Caco-2 (cell line): ENCODE data around the gene RNF214. TPM values are rescaled to one million over a fixed set of nuclear protein-coding genes. Genes with fewer than 3 reads are reported as not detected.

Source experiments
- BruUV-seq: library from RNA; stranded (reverse); fragments of 400-500 nt; replicated peaks from 2 replicates; lab custom pipeline; 2021; lab: Mats Ljungman, UMichigan
- CTCF ChIA-PET: fragments of 300-600 bp; sonication (Branson Sonifier 250); formaldehyde crosslinking; loops from one replicate; lab custom pipeline; 2022; ENCODE audit warnings: antibody characterized with exemption; lab: Charles Lee
- POLR2A ChIA-PET: fragments of 300-600 bp; sonication (Branson Sonifier 250); formaldehyde crosslinking; loops from one replicate; lab custom pipeline; 2022; ENCODE audit warnings: antibody characterized with exemption; lab: Charles Lee
- DNase-seq, 2 experiments: peaks; one replicate each; pipeline versions ENCODE4 v3.0.0 to v3.0.0-alpha.2; 2020 to 2022
- H3K27me3 ChIP-seq: replicated peaks from 2 replicates; pipeline ENCODE4 v1.6.0; 2011; ENCODE audit warnings: low read length; ENCODE audit not compliant: control insufficient read depth, insufficient read depth
- H3K36me3 ChIP-seq: 2 replicates; pipeline ENCODE4 v1.5.1; 2011; ENCODE audit warnings: low read length; ENCODE audit not compliant: control insufficient read depth, insufficient read depth
- H3K4me1 ChIP-seq: fragments of 250-450 bp; sonication (Bioruptor Pico); 2 replicates; pipeline ENCODE4 v1.5.1; 2020; ENCODE audit warnings: mild to moderate bottlenecking
- H3K4me3 ChIP-seq: 2 replicates; pipeline ENCODE4 v1.5.1; 2011; ENCODE audit warnings: low read depth, mild to moderate bottlenecking, control low read depth, low read length
- H3K9me3 ChIP-seq: fragments of 250-450 bp; sonication (Bioruptor Pico); 2 replicates; pipeline ENCODE4 v1.5.1; 2020; ENCODE audit warnings: mild to moderate bottlenecking, moderate library complexity
- H3K27ac Mint-ChIP-seq: one replicate; pipeline ENCODE4 v1.8.0; 2022; ENCODE audit warnings: mixed read lengths; ENCODE audit not compliant: unreplicated experiment
- H3K27me3 Mint-ChIP-seq: one replicate; pipeline ENCODE4 v1.8.0; 2022; ENCODE audit warnings: mixed read lengths; ENCODE audit not compliant: insufficient read depth, unreplicated experiment
- H3K36me3 Mint-ChIP-seq: one replicate; pipeline ENCODE4 v1.8.0; 2022; ENCODE audit warnings: mild to moderate bottlenecking, mixed read lengths; ENCODE audit not compliant: insufficient read depth, unreplicated experiment
- H3K4me1 Mint-ChIP-seq: one replicate; pipeline ENCODE4 v1.8.0; 2022; ENCODE audit warnings: low read depth, mixed read lengths; ENCODE audit not compliant: unreplicated experiment
- H3K4me3 Mint-ChIP-seq: one replicate; pipeline ENCODE4 v1.8.0; 2022; ENCODE audit warnings: mild to moderate bottlenecking, moderate library complexity, mixed read lengths; ENCODE audit not compliant: unreplicated experiment
- H3K9me3 Mint-ChIP-seq: one replicate; pipeline ENCODE4 v1.8.0; 2022; ENCODE audit warnings: mixed read lengths; ENCODE audit not compliant: unreplicated experiment
- CTCF ChIP-seq, 2 experiments: fragments of 200-600 bp in 1 of 2; IDR thresholded peaks; 1 replicate in 1 of 2; 2 replicates in 1 of 2; pipeline versions ENCODE4 v1.5.1 to v1.8.0; 2011 to 2022; ENCODE audit warnings: antibody characterized with exemption in 1 of 2, control low read depth in 1 of 2, inconsistent platforms in 1 of 2, low read depth in 1 of 2, low read length in 1 of 2, mild to moderate bottlenecking in 1 of 2, moderate library complexity in 1 of 2; ENCODE audit not compliant: insufficient read depth in 1 of 2, severe bottlenecking in 1 of 2, unreplicated experiment in 1 of 2
- intact Hi-C: fragments of 100-400 bp; cut with micrococcal nuclease; formaldehyde crosslinking; loops from one replicate; pipeline ENCODE4 v1.10.0; 2022; ENCODE audit not compliant: unreplicated experiment
- total RNA-seq: library from RNA; stranded (reverse); gene quantifications from 2 replicates; pipeline ENCODE4 v1.2.3, GENCODE V29; 2022

The RNF214 gene
- total RNA-seq, 1 experiment from 2014 or later, result 55.8 TPM

DNA sequence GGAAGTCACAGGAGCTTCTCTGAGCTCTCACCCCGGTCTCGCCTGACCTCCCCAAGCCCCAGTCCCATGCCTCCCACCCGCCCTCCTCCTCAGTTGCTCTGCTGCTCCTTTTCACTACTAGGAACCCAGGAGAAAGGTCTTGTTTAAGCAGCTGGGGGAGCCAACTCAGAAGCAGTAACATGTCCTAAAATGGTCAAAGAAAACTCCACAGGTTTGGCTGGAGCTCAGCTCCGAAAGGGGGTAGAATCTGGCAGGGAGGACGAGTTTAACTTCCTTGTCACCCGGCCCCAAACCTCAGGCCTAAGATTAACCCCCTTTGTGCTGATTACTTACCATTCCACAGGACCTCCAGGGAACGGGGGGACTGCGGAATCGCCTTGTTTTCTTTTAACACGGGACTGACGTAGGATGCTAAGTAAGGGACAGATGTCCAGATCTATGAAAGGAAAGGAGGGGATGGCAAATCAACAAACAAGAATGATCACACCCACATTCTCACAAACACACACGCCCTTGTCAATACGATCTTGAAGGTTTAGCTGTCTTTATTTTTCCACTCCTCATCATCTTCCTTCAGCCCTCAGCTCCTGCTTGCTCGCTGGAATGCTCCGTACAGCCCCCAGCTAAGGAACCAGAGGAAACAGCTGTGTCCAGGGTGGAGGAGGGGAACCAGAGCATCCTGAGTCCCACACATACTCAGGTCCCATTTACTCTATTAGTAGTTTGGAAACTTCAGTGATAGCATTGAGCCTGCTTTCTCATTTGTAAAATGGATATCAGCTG lies 14.1 kb upstream of the RNF214 start:
- ChIA-PET POLR2A (no interaction called here), CTCF (interaction anchor here (0.6 kb wide), 1 partner anchor 93 kb away, joined by 3 read pairs; no protein-coding TSS in a partner anchor)
- Histone ChIP-seq H3K27me3 (no peaks in the 10 kb centered on the region), H3K36me3 (peaks cover 14% of the 10 kb centered on the region), H3K9me3 (no peaks in the 10 kb centered on the region), H3K4me3 (no peak overlapping the region), H3K4me1 (peaks cover 30% of the 10 kb centered on the region)
- intact Hi-C loops, result no loop called here
- peaks cover 23% of the 10 kb centered on the region for H3K4me1 Mint-ChIP-seq
- no peaks in the 10 kb centered on the region for H3K9me3 Mint-ChIP-seq
- TF ChIP-seq CTCF (IDR thresholded peaks at IDR 0.05; ENCODE audit: insufficient read depth in 1 of 2, low read depth in 1 of 2, low read length in 1 of 2, severe bottlenecking in 1 of 2, unreplicated experiment in 1 of 2), result no peak
- DNase-seq, result no peak
- H3K27me3 Mint-ChIP-seq, result no peaks in the 10 kb centered on the region
- H3K36me3 Mint-ChIP-seq, result peaks cover 72% of the 10 kb centered on the region
- no peak overlapping the region for H3K27ac Mint-ChIP-seq
- H3K4me3 Mint-ChIP-seq, result no peak overlapping the region
- no TSS peak for BruUV-seq

DNA sequence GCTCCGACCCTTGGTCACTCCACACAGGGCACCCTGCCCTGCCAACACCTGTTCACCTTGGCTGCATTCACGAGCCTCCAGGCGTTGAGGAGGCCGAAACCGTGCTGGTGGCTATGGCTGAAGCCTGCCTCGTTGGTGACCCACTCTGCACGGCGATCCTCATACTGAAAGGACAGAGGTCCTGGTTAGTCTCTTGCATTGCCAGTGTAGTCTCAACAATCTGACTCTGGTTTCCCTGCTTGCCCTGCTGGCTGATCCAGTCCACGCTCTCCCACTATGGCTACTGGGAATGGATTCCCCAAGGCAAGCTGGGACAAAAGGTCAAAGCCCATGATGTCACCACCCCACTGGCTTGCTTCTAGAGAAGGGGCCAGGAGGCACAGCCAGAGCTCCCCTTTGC lies 13.5 kb upstream of the RNF214 start:
- POLR2A ChIA-PET, result no interaction called here
- Histone ChIP-seq H3K27me3 (no peaks in the 10 kb centered on the region), H3K4me1 (peaks cover 36% of the 10 kb centered on the region), H3K36me3 (peaks cover 16% of the 10 kb centered on the region), H3K9me3 (no peaks in the 10 kb centered on the region), H3K4me3 (no peak overlapping the region)
- Mint-ChIP-seq H3K27me3 (no peaks in the 10 kb centered on the region), H3K27ac (no peak overlapping the region), H3K9me3 (no peaks in the 10 kb centered on the region), H3K4me3 (no peak overlapping the region), H3K36me3 (peaks cover 74% of the 10 kb centered on the region), H3K4me1 (peaks cover 26% of the 10 kb centered on the region)
- no TSS peak for BruUV-seq
- intact Hi-C loops, result no loop called here
- DNase-seq, result no peak
- CTCF ChIA-PET, result no interaction called here
- TF ChIP-seq CTCF (IDR thresholded peaks at IDR 0.05; ENCODE audit: insufficient read depth in 1 of 2, low read depth in 1 of 2, low read length in 1 of 2, severe bottlenecking in 1 of 2, unreplicated experiment in 1 of 2), result no peak

DNA sequence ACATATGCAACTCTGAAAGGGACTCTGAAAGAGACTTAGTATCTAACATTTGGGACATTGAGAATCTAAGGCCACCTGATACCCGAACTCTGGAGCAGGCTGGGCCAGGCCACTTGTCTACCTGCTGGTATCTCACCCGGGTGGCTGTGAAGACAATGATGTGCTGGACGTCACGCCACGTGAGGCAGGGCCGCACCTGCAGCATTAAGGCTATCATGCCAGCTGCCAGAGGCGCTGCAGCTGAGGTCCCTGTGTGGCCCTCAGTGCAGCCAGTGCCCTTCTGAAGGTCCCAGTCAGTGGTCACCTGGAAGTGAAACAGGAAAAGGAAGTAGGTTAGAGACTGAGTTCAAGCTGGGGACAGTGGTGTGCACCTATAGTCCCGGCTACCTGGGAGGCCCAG lies 13.0 kb upstream of the RNF214 start:
- no peak for DNase-seq
- H3K27me3 ChIP-seq, result no peaks in the 10 kb centered on the region
- H3K9me3 ChIP-seq, result no peaks in the 10 kb centered on the region
- Mint-ChIP-seq H3K4me3 (no peak overlapping the region), H3K27ac (peak overlapping the region; percentile 23), H3K9me3 (no peaks in the 10 kb centered on the region), H3K27me3 (no peaks in the 10 kb centered on the region), H3K36me3 (peaks cover 74% of the 10 kb centered on the region), H3K4me1 (peaks cover 31% of the 10 kb centered on the region)
- intact Hi-C loops, result no loop called here
- TF ChIP-seq CTCF (IDR thresholded peaks at IDR 0.05; ENCODE audit: insufficient read depth in 1 of 2, low read depth in 1 of 2, low read length in 1 of 2, severe bottlenecking in 1 of 2, unreplicated experiment in 1 of 2), result no peak
- peaks cover 16% of the 10 kb centered on the region for H3K36me3 ChIP-seq
- no TSS peak for BruUV-seq
- no peak overlapping the region for H3K4me3 ChIP-seq
- POLR2A ChIA-PET, result no interaction called here
- peaks cover 41% of the 10 kb centered on the region for H3K4me1 ChIP-seq
- CTCF ChIA-PET, result no interaction called here
